ENCODE measurements around the gene CYP2D6.

CYP2D6 gene

DNA sequence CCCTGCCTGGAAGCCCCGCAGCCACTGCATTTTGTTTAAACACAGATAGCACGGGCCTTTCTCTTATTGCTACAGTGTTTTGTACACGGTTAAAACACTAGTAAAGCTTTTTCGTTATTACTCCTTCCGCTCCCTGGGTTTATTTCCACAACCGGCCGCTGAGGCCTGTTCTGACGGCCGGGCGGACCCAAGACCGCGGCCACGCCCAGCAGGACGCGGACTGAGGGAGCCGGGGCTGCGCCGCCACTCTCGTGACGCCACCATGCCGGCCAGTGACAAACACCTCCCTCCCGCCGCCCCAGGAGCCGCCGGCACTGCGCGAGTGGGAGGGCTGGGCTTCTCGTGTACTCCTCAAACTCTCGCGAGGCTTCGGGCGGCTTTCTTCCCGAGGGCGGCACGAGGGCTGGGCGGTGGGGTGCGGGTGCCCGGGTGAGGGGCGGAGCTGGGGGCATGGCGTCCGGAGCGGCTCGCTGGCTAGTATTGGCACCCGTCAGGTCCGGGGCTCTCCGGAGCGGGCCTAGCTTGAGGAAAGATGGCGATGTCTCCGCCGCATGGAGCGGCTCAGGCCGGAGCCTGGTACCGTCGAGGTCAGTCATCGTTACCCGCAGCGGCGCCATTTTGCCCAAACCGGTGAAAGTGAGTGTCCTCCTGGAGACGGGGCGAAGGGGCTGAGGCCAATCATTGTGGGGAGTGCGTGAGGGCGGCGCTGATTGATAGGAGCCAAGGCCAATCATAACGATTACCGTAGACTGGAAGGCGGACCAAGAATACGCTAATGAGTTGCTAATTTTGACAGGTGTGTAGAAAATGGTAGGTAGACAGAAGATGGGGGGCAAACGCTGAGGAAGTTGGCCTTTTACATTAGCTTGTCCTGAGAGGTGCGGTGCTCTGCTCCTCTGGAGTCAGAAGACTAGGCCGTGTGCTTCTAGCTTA lies 51.0 kb downstream of the CYP2D6 start, which contains the start of gene SMDT1:
SMDT1 (plus strand) TSS at position 382 of the 933 bp plus-strand sequence; CDS start at position 451, 69 bp downstream.
- peak; percentile 98 to 100 for DNase-seq

DNA sequence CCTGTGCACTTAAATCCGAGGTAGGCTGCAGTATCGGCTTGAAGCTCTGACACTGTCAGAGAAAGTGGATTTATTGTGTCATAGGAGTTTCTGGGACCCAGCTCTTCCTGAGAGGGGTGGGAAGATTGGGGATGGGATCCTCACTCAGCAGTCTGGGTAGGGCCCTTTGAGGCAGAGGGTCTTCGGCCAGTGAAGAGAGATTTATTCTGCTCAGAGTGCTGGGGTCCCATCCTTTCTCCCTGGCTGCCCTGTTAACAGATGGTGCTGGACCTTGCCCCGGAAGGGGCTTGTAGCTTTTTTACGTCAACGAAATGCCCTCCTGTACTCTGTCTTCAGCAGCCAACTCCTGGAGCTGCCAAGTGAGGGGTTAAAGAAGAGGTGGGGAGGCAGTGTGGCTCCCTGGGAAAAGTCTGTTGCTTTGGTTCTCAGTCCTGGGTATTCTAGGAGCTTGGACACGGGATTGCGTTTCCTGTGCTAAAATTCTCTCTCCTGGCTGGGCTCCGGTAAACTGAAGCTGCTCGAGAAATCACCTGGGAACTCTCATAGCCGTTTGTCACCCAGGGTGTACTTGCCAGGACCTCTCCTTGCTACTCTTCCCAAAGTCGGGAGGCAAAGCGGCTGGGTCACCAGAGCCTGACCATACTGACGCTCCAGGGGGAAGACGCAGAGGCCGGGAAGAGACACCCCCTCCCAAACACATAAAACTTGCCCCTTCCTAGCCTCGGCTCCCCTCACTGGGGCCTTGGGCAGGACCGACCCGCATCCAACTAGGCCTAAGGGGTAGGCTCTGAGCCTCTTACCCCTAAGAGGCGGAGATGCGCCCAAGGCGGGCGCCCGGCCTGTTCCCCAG lies 51.9 kb downstream of the CYP2D6 start:
- no peak for DNase-seq

- DNase-seq = no peak
Observed at GRCh38 chr22:42077486-42078125, 53.0 kb downstream of the CYP2D6 start.

- DNase-seq = no peak
Observed at GRCh38 chr22:42076764-42077485, 53.7 kb downstream of the CYP2D6 start.
